Endothelial cell of umbilical vein (primary cell): Measurements from ENCODE around the gene NPB. TPM values are rescaled to one million over a fixed set of nuclear protein-coding genes. Genes with fewer than 3 reads are reported as not detected.

Source experiments
- BruUV-seq: library from RNA; stranded (reverse); fragments of 400-500 nt; replicated peaks from 2 replicates; lab custom pipeline; 2021; lab: Mats Ljungman, UMichigan
- CTCF ChIA-PET: fragments of 300-600, 350-600 bp; sonication (Branson Sonifier 250); formaldehyde crosslinking; loops from one replicate; lab custom pipeline; 2021; ENCODE audit warnings: antibody characterized with exemption, inconsistent platforms; lab: Charles Lee
- POLR2A ChIA-PET: fragments of 300-600, 350-600 bp; sonication (Branson Sonifier 250); formaldehyde crosslinking; loops from one replicate; lab custom pipeline; 2021; ENCODE audit warnings: antibody characterized with exemption, inconsistent platforms; lab: Charles Lee
- DNase-seq: peaks from one replicate; pipeline ENCODE4 v3.0.0-alpha.2; 2011; ENCODE audit warnings: low read depth, low spot score
- FAIRE-seq: peaks from 2 replicates; lab custom pipeline; 2011; peaks lifted over from hg19 to GRCh38; lab: Jason Lieb, UNC
- H2AFZ ChIP-seq: 2 replicates; pipeline ENCODE4 v1.6.0; 2012; ENCODE audit warnings: low read depth, low read length, control low read depth, inconsistent platforms
- H3K27ac ChIP-seq: 2 replicates; pipeline ENCODE4 v1.5.1; 2011; ENCODE audit warnings: low read depth, mild to moderate bottlenecking, control low read depth, low read length, moderate library complexity; ENCODE audit not compliant: insufficient read depth
- H3K27me3 ChIP-seq, 2 experiments: 2 replicates each; pipeline versions ENCODE4 v1.6.0 to v1.6.1; 2011; ENCODE audit warnings: low read length in 2 of 2, mixed read lengths in 1 of 2; ENCODE audit not compliant: control insufficient read depth in 2 of 2, insufficient read depth in 2 of 2
- H3K36me3 ChIP-seq, 2 experiments: 2 replicates in 1 of 2; 3 replicates in 1 of 2; pipeline ENCODE4 v1.5.1; 2011; ENCODE audit warnings: low read length in 2 of 2, mild to moderate bottlenecking in 1 of 2, moderate library complexity in 1 of 2; ENCODE audit not compliant: control insufficient read depth in 2 of 2, insufficient read depth in 2 of 2; ENCODE audit errors: extremely low read depth in 1 of 2
- H3K4me1 ChIP-seq: 3 replicates; pipeline ENCODE4 v1.5.1; 2011; ENCODE audit warnings: mild to moderate bottlenecking, low read length; ENCODE audit not compliant: control insufficient read depth, insufficient read depth; ENCODE audit errors: extremely low read depth
- H3K4me2 ChIP-seq: 2 replicates; pipeline ENCODE4 v1.6.1; 2011; ENCODE audit warnings: low read length, control low read depth, mixed read lengths; ENCODE audit not compliant: insufficient read depth
- H3K4me3 ChIP-seq, 3 experiments: fragments of 200-600 bp in 1 of 3; sonication (generic), shearing (Covaris generic) in 1 of 3; replicated peaks in 1 of 3; 2 replicates each; pipeline ENCODE4 v1.5.1; 2011 to 2016; ENCODE audit warnings: control low read depth in 3 of 3, low read length in 3 of 3, mild to moderate bottlenecking in 2 of 3, inconsistent platforms in 1 of 3, low read depth in 1 of 3, moderate library complexity in 1 of 3; ENCODE audit not compliant: insufficient read depth in 1 of 3
- H3K79me2 ChIP-seq: 2 replicates; pipeline ENCODE4 v1.6.0; 2012; ENCODE audit warnings: low read length, inconsistent platforms; ENCODE audit not compliant: control insufficient read depth, insufficient read depth
- H3K9ac ChIP-seq: replicated peaks from 2 replicates; pipeline ENCODE3; 2011; ENCODE audit warnings: low read length, control low read depth; ENCODE audit not compliant: insufficient read depth; ENCODE audit errors: extremely low read depth
- H3K9me1 ChIP-seq: replicated peaks from 3 replicates; pipeline ENCODE4 v1.6.0; 2011; ENCODE audit warnings: mild to moderate bottlenecking, low read length; ENCODE audit not compliant: control insufficient read depth, insufficient read depth; ENCODE audit errors: extremely low read depth
- H3K9me3 ChIP-seq: replicated peaks from 2 replicates; pipeline ENCODE4 v1.5.1; 2012; ENCODE audit warnings: low read length, inconsistent platforms; ENCODE audit not compliant: control insufficient read depth, insufficient read depth
- H4K20me1 ChIP-seq: replicated peaks from 2 replicates; pipeline ENCODE3; 2011; ENCODE audit warnings: mild to moderate bottlenecking, low read length; ENCODE audit not compliant: control insufficient read depth, insufficient read depth; ENCODE audit errors: extremely low read depth
- CTCF ChIP-seq, 2 donors: IDR thresholded peaks; 1 replicate in 1 of 2; 2 replicates in 1 of 2; pipeline ENCODE4 v1.5.1; 2011; ENCODE audit warnings: low read length in 2 of 2, mild to moderate bottlenecking in 2 of 2, moderate library complexity in 2 of 2, control low read depth in 1 of 2, inconsistent platforms in 1 of 2, low read depth in 1 of 2; ENCODE audit not compliant: insufficient read depth in 1 of 2; ENCODE audit errors: extremely low read depth in 1 of 2
- EZH2 ChIP-seq: IDR thresholded peaks from 2 replicates; pipeline ENCODE4 v1.6.1; 2012; ENCODE audit warnings: borderline replicate concordance, low read depth, mild to moderate bottlenecking, moderate library complexity, low read length, inconsistent platforms; ENCODE audit not compliant: severe bottlenecking
- FOS ChIP-seq: IDR thresholded peaks from 2 replicates; pipeline ENCODE4 v1.6.1; 2011; ENCODE audit warnings: mild to moderate bottlenecking, low read length, moderate library complexity, borderline replicate concordance; ENCODE audit not compliant: insufficient read depth
- GATA2 ChIP-seq: IDR thresholded peaks from 2 replicates; pipeline ENCODE4 v1.7.0; 2011; ENCODE audit warnings: low read depth, mild to moderate bottlenecking, moderate library complexity, mixed read lengths, low read length; ENCODE audit not compliant: insufficient read length, insufficient read depth
- JUN ChIP-seq: IDR thresholded peaks from 2 replicates; pipeline ENCODE4 v1.6.1; 2011; ENCODE audit warnings: borderline replicate concordance, low read depth; ENCODE audit not compliant: insufficient read length, insufficient read depth
- MAX ChIP-seq: IDR thresholded peaks from 2 replicates; pipeline ENCODE4 v1.6.1; 2011; ENCODE audit not compliant: insufficient read depth, insufficient read length
- MYC ChIP-seq: IDR thresholded peaks from one replicate; pipeline ENCODE4 v1.6.1; 2011; ENCODE audit warnings: mild to moderate bottlenecking, low read depth, low read length
- POLR2A ChIP-seq: IDR thresholded peaks from 2 replicates; pipeline ENCODE4 v1.6.1; 2012; ENCODE audit warnings: low read depth, mild to moderate bottlenecking, control low read depth, low read length
- POLR2AphosphoS5 ChIP-seq: IDR thresholded peaks from 2 replicates; pipeline ENCODE4 v1.6.1; 2012; ENCODE audit warnings: low read depth, mild to moderate bottlenecking, control low read depth, low read length, moderate library complexity; ENCODE audit not compliant: insufficient read depth
- dilution Hi-C: fragments of 300-500 bp; cut with MboI; formaldehyde crosslinking; loops from one replicate; pipeline ENCODE4 v1.15.0; 2019; ENCODE audit warnings: low sequenced_read_pairs; ENCODE audit not compliant: extremely low pct_ligation_motif_present
- intact Hi-C: fragments of 100-400 bp; cut with micrococcal nuclease; formaldehyde crosslinking; loops from one replicate; pipeline ENCODE4 v1.10.0; 2022
- polyA plus RNA-seq, 4 experiments: library from polyadenylated mRNA; depleted of rRNA in 3 of 4; stranded (reverse) in 3 of 4; unstranded in 1 of 4; fragments of >200 nt; gene quantifications; 2 replicates each; pipeline versions ENCODE4 v1.2.1 to v1.2.3, GENCODE V29; 2011 to 2012; ENCODE audit warnings: missing spikeins in 1 of 4
- total RNA-seq: library from RNA; stranded (reverse); gene quantifications from 2 replicates; pipeline ENCODE4 v1.2.3, GENCODE V29; 2021

NPB gene
- total and polyA plus RNA-seq, 2 donors (not counting 3 experiments of a cell fraction or from before 2014, with no cell fraction given) = 0.33 to 0.42 TPM

GRCh38 chr17:81884520-81884919, 17.5 kb upstream of the NPB start:
- Histone ChIP-seq H3K9ac (no peak overlapping the region), H3K9me1 (no peaks in the 10 kb centered on the region), H3K27ac (no peak overlapping the region), H3K4me1 (peaks cover under 1% of the 10 kb centered on the region), H3K79me2 (peaks cover 28% of the 10 kb centered on the region), H3K36me3 (peaks cover 24 to 38% of the 10 kb centered on the region in 2 experiments), H3K27me3 (no peaks in the 10 kb centered on the region), H4K20me1 (no peaks in the 10 kb centered on the region), H3K4me3 (no peak overlapping the region), H2AFZ (no peak overlapping the region), H3K9me3 (no peaks in the 10 kb centered on the region), H3K4me2 (no peak overlapping the region)
- ChIA-PET CTCF (no interaction called here), POLR2A (no interaction called here)
- DNase-seq (no peak), FAIRE-seq (no peak)
- BruUV-seq = no TSS peak
- dilution Hi-C loops (no loop called here), intact Hi-C loops (no loop called here)
- no peak for TF ChIP-seq POLR2AphosphoS5
- TF ChIP-seq MYC = no peak
- TF ChIP-seq FOS = no peak
- TF ChIP-seq GATA2 = no peak
- TF ChIP-seq POLR2A = no peak
- TF ChIP-seq EZH2 = no peak
- TF ChIP-seq CTCF (IDR thresholded peaks at IDR 0.05; ENCODE audit: extremely low read depth in 1 of 2, insufficient read depth in 1 of 2, low read depth in 1 of 2, low read length in 2 of 2) = no peak
- no peak for TF ChIP-seq MAX
- TF ChIP-seq JUN = no peak
